SU-DHL-6 (cell line): Measurements from ENCODE around the gene FCHSD2.

Experiments used
- EZH2phosphoT487 ChIP-seq: fragments of 200-600 bp; sonication (generic), shearing (Covaris generic); conservative IDR thresholded peaks from 2 replicates; pipeline ENCODE4 v1.6.1; 2018; ENCODE audit warnings: mild to moderate bottlenecking, antibody characterized with exemption, low read length, moderate library complexity, mixed read lengths
- TF ChIP-seq, protein P1 (sequence below): fragments of 200-600 bp; sonication (generic); IDR thresholded peaks from one replicate; pipeline ENCODE4 v1.5.1; 2017; ENCODE audit warnings: antibody characterized with exemption, mild to moderate bottlenecking, low read length, moderate library complexity; ENCODE audit not compliant: insufficient read depth, poor library complexity, severe bottlenecking

DNA sequence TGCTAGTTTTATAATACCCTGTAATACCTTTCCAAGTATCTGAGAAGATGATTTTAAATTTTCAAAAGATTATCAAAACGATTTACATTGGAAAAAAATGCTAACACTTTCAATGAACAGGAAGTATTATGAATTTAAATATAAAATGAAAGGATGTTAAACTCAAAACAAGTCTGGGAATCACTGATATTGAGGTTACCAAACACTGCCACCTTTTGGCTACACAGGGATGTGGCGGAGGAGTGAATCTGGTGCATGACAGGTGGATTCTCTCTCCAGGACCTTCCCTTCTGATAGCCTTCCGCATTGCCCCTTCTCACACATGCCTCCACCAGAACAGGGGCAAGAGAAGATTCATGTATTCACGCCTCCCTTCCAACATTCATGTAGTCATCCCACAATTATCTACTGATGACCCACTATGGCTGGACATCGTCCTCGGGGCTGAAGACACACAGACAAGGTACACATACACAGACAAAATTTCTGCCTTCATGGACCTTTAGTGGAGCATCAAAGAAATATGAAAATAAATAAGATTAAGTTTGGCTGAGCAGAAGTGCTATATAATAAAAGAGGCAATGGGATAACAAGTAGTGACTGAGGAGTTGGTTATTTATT, 293.2 kb downstream of the FCHSD2 start:
- TF ChIP-seq, protein P1, sequence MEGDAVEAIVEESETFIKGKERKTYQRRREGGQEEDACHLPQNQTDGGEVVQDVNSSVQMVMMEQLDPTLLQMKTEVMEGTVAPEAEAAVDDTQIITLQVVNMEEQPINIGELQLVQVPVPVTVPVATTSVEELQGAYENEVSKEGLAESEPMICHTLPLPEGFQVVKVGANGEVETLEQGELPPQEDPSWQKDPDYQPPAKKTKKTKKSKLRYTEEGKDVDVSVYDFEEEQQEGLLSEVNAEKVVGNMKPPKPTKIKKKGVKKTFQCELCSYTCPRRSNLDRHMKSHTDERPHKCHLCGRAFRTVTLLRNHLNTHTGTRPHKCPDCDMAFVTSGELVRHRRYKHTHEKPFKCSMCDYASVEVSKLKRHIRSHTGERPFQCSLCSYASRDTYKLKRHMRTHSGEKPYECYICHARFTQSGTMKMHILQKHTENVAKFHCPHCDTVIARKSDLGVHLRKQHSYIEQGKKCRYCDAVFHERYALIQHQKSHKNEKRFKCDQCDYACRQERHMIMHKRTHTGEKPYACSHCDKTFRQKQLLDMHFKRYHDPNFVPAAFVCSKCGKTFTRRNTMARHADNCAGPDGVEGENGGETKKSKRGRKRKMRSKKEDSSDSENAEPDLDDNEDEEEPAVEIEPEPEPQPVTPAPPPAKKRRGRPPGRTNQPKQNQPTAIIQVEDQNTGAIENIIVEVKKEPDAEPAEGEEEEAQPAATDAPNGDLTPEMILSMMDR, result peak; percentile 14
- no peak for TF ChIP-seq EZH2phosphoT487
